Measurements from ENCODE around the gene AKIRIN1.
"Not testable (repeated sequence)": the region's sequence is repeated elsewhere in the genome, so short reads cannot be mapped to it uniquely, and the experiment has no call there.

Gene AKIRIN1

GRCh38 chr1:38997034-38997900, 6.2 kb downstream of the AKIRIN1 start:
- DNase-seq (ENCODE audit: low spot score), result no peak

GRCh38 chr1:38997901-38998190, 6.8 kb downstream of the AKIRIN1 start:
- DNase-seq (ENCODE audit: low spot score), result no peak

- no peak for DNase-seq (ENCODE audit: low spot score)
Measured at GRCh38 chr1:39001516-39002421, 10.7 kb downstream of the AKIRIN1 start.

- no peak for DNase-seq (ENCODE audit: low spot score)
Measured at GRCh38 chr1:39003281-39003680, 12.2 kb downstream of the AKIRIN1 start.

GRCh38 chr1:39003794-39004193, 12.7 kb downstream of the AKIRIN1 start:
- no peak for DNase-seq (ENCODE audit: low spot score)

- no peak for DNase-seq (ENCODE audit: low spot score)
Measured at GRCh38 chr1:39006287-39006686, 15.2 kb downstream of the AKIRIN1 start.

GRCh38 chr1:39006726-39007645, 15.9 kb downstream of the AKIRIN1 start:
- no peak for DNase-seq (ENCODE audit: low spot score)

- not testable (repeated sequence) for DNase-seq (ENCODE audit: low spot score)
Measured at GRCh38 chr1:39014956-39015355, 23.9 kb downstream of the AKIRIN1 start.

- DNase-seq (ENCODE audit: low spot score), result no peak
Measured at GRCh38 chr1:39016604-39017171, 25.6 kb downstream of the AKIRIN1 start.

GRCh38 chr1:39017266-39017665, 26.2 kb downstream of the AKIRIN1 start:
- no peak for DNase-seq (ENCODE audit: low spot score)

- DNase-seq (ENCODE audit: low spot score), result not testable (repeated sequence)
Measured at GRCh38 chr1:39020494-39020893, 29.4 kb downstream of the AKIRIN1 start.

- DNase-seq (ENCODE audit: low spot score), result no peak
Measured at GRCh38 chr1:39021426-39021825, 30.4 kb downstream of the AKIRIN1 start.

- no peak for DNase-seq (ENCODE audit: low spot score)
Measured at GRCh38 chr1:39023140-39023539, 32.1 kb downstream of the AKIRIN1 start.

GRCh38 chr1:39026051-39026865, 35.2 kb downstream of the AKIRIN1 start, which contains the start of gene NDUFS5:
NDUFS5 (plus strand) TSS chr1:39026350; CDS start chr1:39028725, 2,375 bp downstream.
- DNase-seq (ENCODE audit: low spot score), result peak; percentile 84

- no peak for DNase-seq (ENCODE audit: low spot score)
Measured at GRCh38 chr1:39026866-39027507, 35.9 kb downstream of the AKIRIN1 start.

GRCh38 chr1:39034114-39034654, 43.1 kb downstream of the AKIRIN1 start:
- DNase-seq (ENCODE audit: low spot score), result no peak

GRCh38 chr1:39036678-39037077, 45.6 kb downstream of the AKIRIN1 start:
- no peak for DNase-seq (ENCODE audit: low spot score)

GRCh38 chr1:39043513-39043912, 52.4 kb downstream of the AKIRIN1 start:
- no peak for DNase-seq (ENCODE audit: low spot score)

GRCh38 chr1:39044762-39045161, 53.7 kb downstream of the AKIRIN1 start:
- DNase-seq (ENCODE audit: low spot score), result no peak

- no peak for DNase-seq (ENCODE audit: low spot score)
Measured at GRCh38 chr1:39045231-39045630, 54.2 kb downstream of the AKIRIN1 start.
